Frontal cortex (tissue), 4 donors: Measurements from ENCODE around the gene DUSP1. TPM values are rescaled to one million over a fixed set of nuclear protein-coding genes. Genes with fewer than 3 reads are reported as not detected.

Source experiments
- DNase-seq, 2 donors: peaks; one replicate each; pipeline ENCODE4 v3.0.0; 2012; ENCODE audit warnings: low spot score in 2 of 2
- FAIRE-seq: peaks from 2 replicates; lab custom pipeline; 2012; peaks lifted over from hg19 to GRCh38; lab: Jason Lieb, UNC
- total RNA-seq: library from RNA; depleted of rRNA; stranded (reverse); fragments of >200 nt; gene quantifications from one replicate; pipeline ENCODE4 v1.2.3, GENCODE V29; 2014
- donor health status: control.
- donor health status: control.
- donor health status: control.

The DUSP1 gene
- total RNA-seq, 1 donor from 2014 or later: 32.2 TPM

GRCh38 chr5:172766287-172767108 is 4.5 kb downstream of the DUSP1 start:
- DNase-seq (no peak), FAIRE-seq (no peak)

DNA sequence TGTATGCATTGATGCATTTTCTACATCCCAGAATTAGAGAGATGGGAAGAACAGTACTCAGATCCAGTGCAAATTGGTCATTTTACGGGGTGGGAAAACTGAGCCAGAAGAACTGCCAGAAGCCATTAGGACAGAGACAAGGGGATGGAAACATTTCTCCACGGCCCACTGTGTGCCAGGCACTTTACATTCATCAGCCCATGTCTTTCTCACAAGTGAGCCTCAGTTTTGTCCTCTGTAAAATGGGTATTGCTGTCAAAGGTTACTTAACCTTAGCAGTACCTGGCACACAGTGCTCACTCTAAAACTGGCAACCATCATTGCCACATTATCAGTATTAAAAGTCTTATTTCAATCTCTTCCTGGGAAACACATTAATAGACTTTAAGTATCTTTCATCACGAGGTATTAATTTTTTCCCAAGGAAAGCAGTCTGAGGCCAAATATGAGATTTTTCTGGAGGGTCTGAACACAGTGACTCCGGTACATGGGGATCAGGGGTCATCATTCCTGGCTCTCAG is 5.2 kb downstream of the DUSP1 start:
- no peak for FAIRE-seq
- no peak for DNase-seq

GRCh38 chr5:172764861-172765765 is 5.9 kb downstream of the DUSP1 start:
- DNase-seq (peak; percentile 91 to 95), FAIRE-seq (no peak)

GRCh38 chr5:172763120-172763464 is 7.9 kb downstream of the DUSP1 start:
- FAIRE-seq (no peak), DNase-seq (no peak)

GRCh38 chr5:172762214-172763119 is 8.5 kb downstream of the DUSP1 start:
- DNase-seq (no peak), FAIRE-seq (no peak)

GRCh38 chr5:172760959-172761358 is 10.0 kb downstream of the DUSP1 start:
- FAIRE-seq: no peak
- DNase-seq: no peak

GRCh38 chr5:172760136-172760535 is 10.9 kb downstream of the DUSP1 start:
- DNase-seq (no peak), FAIRE-seq (no peak)

DNA sequence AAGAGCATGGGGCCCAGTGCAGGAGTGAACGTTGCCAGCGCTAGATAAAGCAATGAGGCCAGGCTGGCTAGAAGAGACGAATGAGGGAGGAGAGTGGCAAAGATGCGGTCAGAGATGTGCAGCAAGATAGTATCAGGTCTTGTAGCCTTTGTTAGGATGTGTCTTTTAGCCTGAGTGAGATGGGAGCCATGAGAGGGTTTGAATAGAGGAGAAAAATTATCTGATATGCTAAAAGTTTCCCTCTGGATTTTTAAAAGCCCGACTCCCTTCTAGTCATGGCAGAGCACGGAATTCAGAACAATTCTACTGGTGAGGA is 12.2 kb downstream of the DUSP1 start:
- DNase-seq (no peak), FAIRE-seq (no peak)

GRCh38 chr5:172758077-172758833 is 12.7 kb downstream of the DUSP1 start:
- FAIRE-seq: no peak

GRCh38 chr5:172757394-172758010 is 13.5 kb downstream of the DUSP1 start:
- FAIRE-seq (no peak), DNase-seq (no peak)

More at GRCh38 chr5:172758077-172758833, 12.7 kb downstream of the DUSP1 start:
- no peak for DNase-seq

DNA sequence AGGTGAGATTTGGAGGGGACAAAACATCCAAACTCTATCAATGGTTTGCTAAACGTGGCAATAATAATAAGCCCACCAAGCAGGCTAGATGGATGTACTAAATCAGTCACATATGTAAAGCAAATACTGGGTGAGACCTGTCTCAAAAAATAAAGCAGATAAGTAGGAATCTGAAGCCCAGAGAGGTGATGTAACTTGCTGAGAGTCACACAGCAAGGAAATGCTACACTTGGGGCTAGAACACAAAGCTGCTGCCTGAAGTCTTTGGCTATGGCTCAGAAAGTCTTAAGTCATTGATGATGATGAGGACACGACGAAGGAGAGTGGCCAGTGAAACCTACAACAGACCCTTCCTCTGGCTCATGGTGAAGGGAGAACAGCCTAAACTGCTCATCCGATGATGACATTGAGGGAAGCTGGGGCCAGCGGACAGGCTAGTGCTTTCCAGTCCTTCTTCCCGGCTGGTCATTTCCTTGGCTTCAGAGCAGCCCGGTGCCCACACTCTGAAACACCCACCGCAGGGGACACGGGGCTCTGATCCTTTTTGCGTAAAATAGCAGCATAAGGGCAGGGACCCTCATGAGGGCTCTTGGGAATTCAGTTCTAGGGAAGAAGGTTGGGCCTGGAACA is 14.1 kb downstream of the DUSP1 start:
- FAIRE-seq (no peak), DNase-seq (no peak)

GRCh38 chr5:172754596-172755356 is 16.2 kb downstream of the DUSP1 start:
- FAIRE-seq: no peak
- no peak for DNase-seq

- FAIRE-seq: no peak
- DNase-seq: no peak
These were observed 17.9 kb downstream of the DUSP1 start for GRCh38 chr5:172753101-172753500.

DNA sequence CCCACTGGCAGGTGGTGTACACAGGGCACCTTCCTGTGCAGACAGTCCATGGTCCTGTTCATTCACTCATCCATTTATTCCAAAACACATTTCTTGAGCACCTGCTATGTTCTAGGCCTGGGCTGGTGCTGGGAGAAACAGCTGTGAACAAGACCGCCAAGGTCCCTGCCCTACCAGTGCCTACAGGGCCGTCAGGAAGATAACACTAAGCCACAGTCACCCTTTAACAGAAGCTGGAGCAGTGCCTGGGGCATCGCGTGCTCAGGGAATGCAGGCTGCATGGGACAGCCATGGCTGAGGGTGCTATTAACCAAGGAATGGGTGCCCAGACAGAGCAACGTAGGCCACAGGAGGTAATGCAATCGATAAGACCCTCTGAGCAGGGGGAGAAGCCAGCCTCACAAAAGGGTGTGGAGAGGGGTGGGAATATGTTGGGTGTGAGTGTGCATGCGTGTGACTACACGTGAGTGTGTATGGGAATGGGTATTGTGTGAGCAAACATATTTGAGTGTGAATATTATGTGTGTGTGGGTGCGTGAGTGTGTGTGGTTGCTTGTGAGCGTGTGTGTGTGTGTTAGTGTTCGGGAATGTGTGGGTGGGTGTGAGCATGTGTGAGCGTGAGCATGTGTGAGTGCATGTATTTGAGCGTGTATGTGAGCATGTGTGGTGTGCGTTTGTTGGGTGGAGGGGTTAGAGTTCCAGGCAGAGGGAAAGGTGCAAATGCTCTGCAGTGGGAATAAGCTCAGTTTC is 19.1 kb downstream of the DUSP1 start:
- no peak for FAIRE-seq
- DNase-seq: no peak

GRCh38 chr5:172749881-172750633 is 20.9 kb downstream of the DUSP1 start:
- no peak for DNase-seq
- FAIRE-seq: no peak

GRCh38 chr5:172749076-172749475 is 21.9 kb downstream of the DUSP1 start:
- DNase-seq (no peak), FAIRE-seq (no peak)
